Esophagus squamous epithelium (tissue), 5 donors: ENCODE measurements around the gene COL20A1. TPM values are rescaled to one million over a fixed set of nuclear protein-coding genes. Genes with fewer than 3 reads are reported as not detected.

Experiments
- DNase-seq: peaks from one replicate; lab custom pipeline; 2025; lab: John Stamatoyannopoulos, UW
- H3K27ac ChIP-seq, 4 donors: fragments of 200-600 bp; sonication (generic); one replicate each; pipeline ENCODE4 v1.5.1; 2016 to 2019; ENCODE audit warnings: mild to moderate bottlenecking in 1 of 4
- H3K27me3 ChIP-seq, 4 donors: fragments of 200-600 bp; sonication (generic); 1 replicate in 3 of 4; 2 replicates in 1 of 4; pipeline versions ENCODE4 v1.5.1 to v1.6.0; 2017 to 2021; ENCODE audit warnings: antibody characterized with exemption in 1 of 4
- H3K36me3 ChIP-seq, 3 donors: fragments of 200-600 bp; sonication (generic); one replicate each; pipeline ENCODE4 v1.5.1; 2016 to 2019
- H3K4me1 ChIP-seq, 3 donors: fragments of 200-600 bp; sonication (generic); one replicate each; pipeline ENCODE4 v1.5.1; 2017 to 2019
- H3K4me3 ChIP-seq, 4 donors: fragments of 200-600 bp; sonication (generic); 1 replicate in 3 of 4; 2 replicates in 1 of 4; pipeline ENCODE4 v1.5.1; 2016 to 2019; ENCODE audit warnings: mild to moderate bottlenecking in 2 of 4, moderate library complexity in 1 of 4
- H3K9me3 ChIP-seq, 3 donors: fragments of 200-600 bp; sonication (generic); one replicate each; pipeline ENCODE4 v1.5.1; 2016 to 2019
- CTCF ChIP-seq, 6 experiments: fragments of 450-650 bp in 4 of 6; fragments of 200-600 bp in 2 of 6; sonication (generic) in 2 of 6; IDR thresholded peaks; one replicate each; pipeline ENCODE4 v1.5.1; 2016 to 2019; ENCODE audit warnings: antibody characterized with exemption in 6 of 6, mild to moderate bottlenecking in 4 of 6, moderate library complexity in 4 of 6
- POLR2A ChIP-seq, 4 donors: fragments of 450-650 bp; IDR thresholded peaks; one replicate each; pipeline ENCODE4 v1.6.1; 2017; ENCODE audit warnings: antibody characterized with exemption in 4 of 4, mild to moderate bottlenecking in 4 of 4, moderate library complexity in 3 of 4
- WGBS, 2 donors: methylation state at CpG; one replicate each; pipeline ENCODE4 v1.1.5; 2018; 5-methylcytosine and 5-hydroxymethylcytosine counted together
- intact Hi-C: fragments of 100-400 bp; cut with DNase I; formaldehyde crosslinking; loops from one replicate; pipeline ENCODE4 v1.15.0; 2022
- total RNA-seq, 4 donors: library from RNA; depleted of rRNA; stranded (reverse); fragments of >200 nt; gene quantifications; one replicate each; pipeline ENCODE4 v1.1.0, GENCODE V29; 2016
- donor health status: DM: yes; HTN: yes; CAD: no.

The COL20A1 gene
- total RNA-seq, 4 donors from 2014 or later: not detected

DNA sequence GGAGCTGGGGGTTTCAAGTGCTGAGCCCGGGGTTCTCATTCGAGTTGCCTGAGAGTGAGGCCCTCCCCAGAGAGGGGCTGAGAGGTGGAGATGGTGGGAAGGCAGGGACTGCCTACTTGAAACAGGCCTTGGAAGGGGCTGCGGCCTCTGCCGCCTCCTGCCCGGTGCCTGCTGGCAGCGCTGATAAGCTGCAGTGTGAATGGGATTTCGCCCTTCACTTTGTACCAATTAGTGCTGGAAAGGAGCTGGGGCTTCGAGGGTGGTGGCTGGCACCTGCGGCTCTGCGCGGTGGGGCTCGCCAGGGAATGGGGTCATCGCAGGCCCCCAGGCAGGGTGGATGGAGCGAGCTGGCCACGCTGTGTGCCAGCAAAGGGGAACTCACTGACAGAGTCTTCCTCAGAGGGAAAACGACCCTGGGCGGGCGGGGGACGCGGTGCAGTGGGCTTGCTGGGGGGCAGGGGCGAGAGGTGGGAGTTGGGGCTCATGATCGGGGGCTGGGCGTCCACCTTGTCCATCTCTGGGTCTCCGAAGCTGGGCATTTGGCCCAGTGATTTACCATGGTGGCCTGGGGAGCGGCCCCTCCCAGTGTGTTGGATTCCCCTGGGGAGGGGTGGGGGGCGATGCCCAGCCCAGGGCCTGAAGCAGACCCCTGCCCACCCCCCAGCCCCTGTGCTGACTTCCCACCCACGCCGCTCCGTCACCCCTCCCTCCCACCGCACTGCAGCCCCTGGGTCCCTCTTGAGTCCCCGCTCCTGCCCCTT is 22.9 kb downstream of the COL20A1 start:
- TF ChIP-seq POLR2A (IDR thresholded peaks at IDR 0.05) (no peak), CTCF (IDR thresholded peaks at IDR 0.05) (no peak)
- Histone ChIP-seq H3K27ac (no peak overlapping the region), H3K36me3 (no peaks in the 10 kb centered on the region), H3K9me3 (no peaks in the 10 kb centered on the region), H3K4me1 (peaks cover 0 to 8% (median 0%) of the 10 kb centered on the region in 3 donors), H3K4me3 (no peak overlapping the region), H3K27me3 (peaks cover 0 to 77% (median 0%) of the 10 kb centered on the region in 4 donors)
- WGBS, 2 donors: 52 to 62% methylated on average over 2 to 7 of the region's 31 CpGs
- intact Hi-C loops: no loop called here
- no peak for DNase-seq

DNA sequence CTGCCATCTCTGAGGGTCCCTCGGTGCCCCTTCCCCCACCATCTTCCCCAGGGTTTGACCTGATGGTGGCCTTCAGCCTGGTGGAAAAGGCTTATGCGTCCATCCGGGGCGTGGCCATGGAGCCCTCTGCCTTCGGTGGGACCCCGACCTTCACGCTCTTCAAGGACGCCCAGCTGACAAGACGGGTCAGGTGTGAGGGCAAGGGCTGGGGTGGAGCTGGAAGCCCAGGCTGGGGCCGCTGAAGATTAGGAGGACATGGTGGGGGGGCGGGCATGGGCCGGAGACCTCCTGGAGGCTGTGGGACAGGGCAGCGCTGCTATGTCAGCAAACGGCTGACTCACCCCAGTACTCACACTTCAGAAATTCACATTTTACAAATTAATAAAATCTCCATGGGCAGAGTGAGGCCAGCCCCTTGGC is 23.5 kb downstream of the COL20A1 start:
- TF ChIP-seq CTCF (IDR thresholded peaks at IDR 0.05) (no peak), POLR2A (IDR thresholded peaks at IDR 0.05) (no peak)
- Histone ChIP-seq H3K27me3 (peaks cover 0 to 82% (median 0%) of the 10 kb centered on the region in 4 donors), H3K9me3 (no peaks in the 10 kb centered on the region), H3K4me1 (peaks cover 0 to 11% (median 0%) of the 10 kb centered on the region in 3 donors), H3K36me3 (no peaks in the 10 kb centered on the region), H3K4me3 (no peak overlapping the region), H3K27ac (no peak overlapping the region)
- intact Hi-C loops: no loop called here
- 58% methylated on average over 5 of the region's 14 CpGs; no CpG with 5 or more reads in 1 of the 2 donors for WGBS, 2 donors
- DNase-seq: no peak

DNA sequence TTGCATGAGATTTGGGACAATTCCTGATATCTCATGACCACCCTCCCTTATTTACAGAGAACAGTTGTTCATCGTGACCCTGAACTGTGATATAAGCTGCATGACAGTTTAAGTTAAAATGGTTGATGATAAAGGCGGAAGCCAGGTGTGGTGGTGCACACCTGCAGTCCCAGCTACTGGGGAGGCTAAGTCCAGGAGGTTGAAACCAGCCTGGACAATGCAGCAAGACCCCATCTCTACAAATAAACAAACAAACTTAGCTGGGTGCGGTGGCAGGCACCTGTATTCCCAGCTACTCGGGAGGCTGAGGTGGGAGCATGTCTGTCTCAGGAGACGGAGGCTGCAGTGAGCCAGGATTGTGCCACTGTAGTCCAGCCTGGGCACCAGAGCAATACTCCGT is 24.1 kb downstream of the COL20A1 start:
- Histone ChIP-seq H3K4me3 (no peak overlapping the region), H3K4me1 (peaks cover 0 to 11% (median 0%) of the 10 kb centered on the region in 3 donors), H3K36me3 (no peaks in the 10 kb centered on the region), H3K27me3 (peaks cover 0 to 82% (median 0%) of the 10 kb centered on the region in 4 donors), H3K27ac (no peak overlapping the region), H3K9me3 (no peaks in the 10 kb centered on the region)
- WGBS, 2 donors: 77 to 90% methylated on average over 6 of the region's 6 CpGs
- no peak for DNase-seq
- intact Hi-C loops: no loop called here
- TF ChIP-seq POLR2A (IDR thresholded peaks at IDR 0.05) (no peak), CTCF (IDR thresholded peaks at IDR 0.05) (no peak)

DNA sequence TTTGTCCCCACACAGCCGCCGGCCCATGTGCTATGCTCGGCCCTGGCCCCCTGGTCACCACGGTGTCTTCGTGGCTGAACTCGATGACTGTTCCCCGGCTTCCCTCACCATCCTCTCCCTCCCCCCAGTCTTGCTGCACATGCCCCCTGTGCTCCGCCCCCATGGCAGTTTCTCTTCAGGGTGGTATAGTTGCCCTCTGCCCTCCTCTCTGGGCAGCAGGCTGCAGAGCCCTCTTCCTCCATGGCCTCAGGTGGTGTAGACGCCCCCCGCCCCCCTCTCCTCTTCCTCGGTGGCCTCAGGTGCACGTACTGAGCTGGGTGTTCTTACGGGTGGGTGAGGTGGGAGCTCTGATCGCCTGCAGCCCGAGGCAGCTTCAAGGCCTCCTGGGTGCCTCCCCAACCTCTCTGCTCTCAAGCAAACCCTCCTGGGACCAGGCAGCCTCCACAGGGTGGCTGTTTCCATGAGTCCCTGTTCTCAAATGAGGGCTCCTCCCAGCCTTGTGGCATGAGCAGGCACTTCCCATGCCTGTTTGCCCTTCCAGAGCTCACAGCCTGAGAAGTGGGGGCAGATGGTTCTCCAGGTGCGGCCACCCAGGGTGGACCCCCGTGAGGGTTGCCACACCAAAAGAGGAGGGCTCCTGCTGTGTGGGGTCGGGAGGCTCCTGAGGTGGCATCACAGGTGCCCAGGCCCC is 24.8 kb downstream of the COL20A1 start:
- H3K9me3 ChIP-seq: no peaks in the 10 kb centered on the region
- H3K4me3 ChIP-seq: no peak overlapping the region
- whole genome bisulfite sequencing, 2 donors: 74 to 80% methylated on average over 8 to 10 of the region's 18 CpGs
- H3K27ac ChIP-seq: no peak overlapping the region
- peaks cover 0 to 6% (median 0%) of the 10 kb centered on the region in 3 donors for H3K4me1 ChIP-seq
- DNase-seq: no peak
- intact Hi-C loops: no loop called here
- H3K27me3 ChIP-seq: peaks cover 0 to 82% (median 0%) of the 10 kb centered on the region in 4 donors
- TF ChIP-seq CTCF (IDR thresholded peaks at IDR 0.05): no peak
- TF ChIP-seq POLR2A (IDR thresholded peaks at IDR 0.05): no peak
- no peaks in the 10 kb centered on the region for H3K36me3 ChIP-seq
